HG03066 (cell line): Measurements from ENCODE around the gene CUL9.

Experiments used
- ATAC-seq: cut with Tn5 transposase; IDR thresholded peaks from one replicate; pipeline ENCODE4 v1.9.1; 2021; ENCODE audit warnings: low read depth; ENCODE audit not compliant: unreplicated experiment

CUL9 gene

GRCh38 chr6:43268355-43268700 is 86.3 kb downstream of the CUL9 start:
- no peak for ATAC-seq

- ATAC-seq = no peak
Measured at GRCh38 chr6:43268782-43269272, 86.8 kb downstream of the CUL9 start.

GRCh38 chr6:43269273-43270007 is 87.4 kb downstream of the CUL9 start:
- ATAC-seq = no peak

GRCh38 chr6:43271103-43271815 is 89.3 kb downstream of the CUL9 start:
- ATAC-seq = no peak

- no peak for ATAC-seq
Measured at GRCh38 chr6:43271944-43272343, 89.9 kb downstream of the CUL9 start.

GRCh38 chr6:43273707-43274106 is 91.7 kb downstream of the CUL9 start:
- no peak for ATAC-seq
